ENCODE measurements around the gene MRPL37.

The MRPL37 gene

DNA sequence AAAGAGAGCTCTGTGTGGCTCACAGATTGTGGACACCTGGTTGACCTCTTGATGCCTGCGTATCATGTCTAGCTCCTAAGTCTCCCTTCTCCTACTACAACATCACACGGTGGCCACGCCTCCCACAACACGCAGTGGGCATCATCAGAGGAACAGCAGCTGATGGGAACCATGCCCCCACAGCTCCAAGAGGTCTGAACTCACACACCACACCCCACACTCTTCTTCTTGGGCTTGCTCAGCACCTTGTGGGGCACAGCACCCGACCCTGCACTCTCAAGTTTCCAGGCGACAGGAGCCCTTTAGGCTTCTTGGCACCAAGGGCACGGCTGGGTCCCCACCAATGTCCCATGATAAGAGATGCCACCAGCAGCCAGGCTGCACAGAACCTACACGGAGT is 28.4 kb upstream of the MRPL37 start:
- no peaks in the 10 kb centered on the region for H3K9me3 ChIP-seq (ENCODE audit: insufficient read depth, low read depth, low read length)
- H2AFZ ChIP-seq (ENCODE audit: low read length): no peak overlapping the region
- H3K4me1 ChIP-seq (ENCODE audit: insufficient read depth, low read length, poor library complexity, severe bottlenecking): peaks cover 7% of the 10 kb centered on the region
- no peaks in the 10 kb centered on the region for H3K9me2 ChIP-seq (replicated peaks; ENCODE audit: low read depth, low read length)
- no peaks in the 10 kb centered on the region for H3K27me3 ChIP-seq (ENCODE audit: insufficient read depth, low read length, poor library complexity, severe bottlenecking)
- TF ChIP-seq, protein P1, sequence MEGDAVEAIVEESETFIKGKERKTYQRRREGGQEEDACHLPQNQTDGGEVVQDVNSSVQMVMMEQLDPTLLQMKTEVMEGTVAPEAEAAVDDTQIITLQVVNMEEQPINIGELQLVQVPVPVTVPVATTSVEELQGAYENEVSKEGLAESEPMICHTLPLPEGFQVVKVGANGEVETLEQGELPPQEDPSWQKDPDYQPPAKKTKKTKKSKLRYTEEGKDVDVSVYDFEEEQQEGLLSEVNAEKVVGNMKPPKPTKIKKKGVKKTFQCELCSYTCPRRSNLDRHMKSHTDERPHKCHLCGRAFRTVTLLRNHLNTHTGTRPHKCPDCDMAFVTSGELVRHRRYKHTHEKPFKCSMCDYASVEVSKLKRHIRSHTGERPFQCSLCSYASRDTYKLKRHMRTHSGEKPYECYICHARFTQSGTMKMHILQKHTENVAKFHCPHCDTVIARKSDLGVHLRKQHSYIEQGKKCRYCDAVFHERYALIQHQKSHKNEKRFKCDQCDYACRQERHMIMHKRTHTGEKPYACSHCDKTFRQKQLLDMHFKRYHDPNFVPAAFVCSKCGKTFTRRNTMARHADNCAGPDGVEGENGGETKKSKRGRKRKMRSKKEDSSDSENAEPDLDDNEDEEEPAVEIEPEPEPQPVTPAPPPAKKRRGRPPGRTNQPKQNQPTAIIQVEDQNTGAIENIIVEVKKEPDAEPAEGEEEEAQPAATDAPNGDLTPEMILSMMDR (conservative IDR thresholded peaks at IDR 0.05; ENCODE audit: low read length): no peak
- no peak for TF ChIP-seq EZH2phosphoT487 (IDR thresholded peaks at IDR 0.05; ENCODE audit: borderline replicate concordance)
- H3K4me2 ChIP-seq (ENCODE audit: low read depth, low read length, poor library complexity, severe bottlenecking): no peak overlapping the region
- no peaks in the 10 kb centered on the region for H3K79me2 ChIP-seq (ENCODE audit: insufficient read depth, low read length)
- no peak overlapping the region for H3K4me3 ChIP-seq (ENCODE audit: low read length, poor library complexity, severe bottlenecking)
- no peak overlapping the region for H3K9ac ChIP-seq (ENCODE audit: low read depth, low read length, poor library complexity, severe bottlenecking)
- no peaks in the 10 kb centered on the region for H3F3A ChIP-seq (ENCODE audit: low read depth)
- no peaks in the 10 kb centered on the region for H4K20me1 ChIP-seq (ENCODE audit: insufficient read depth, low read length, poor library complexity, severe bottlenecking)
- H3K36me3 ChIP-seq (ENCODE audit: insufficient read depth, low read length): no peaks in the 10 kb centered on the region

DNA sequence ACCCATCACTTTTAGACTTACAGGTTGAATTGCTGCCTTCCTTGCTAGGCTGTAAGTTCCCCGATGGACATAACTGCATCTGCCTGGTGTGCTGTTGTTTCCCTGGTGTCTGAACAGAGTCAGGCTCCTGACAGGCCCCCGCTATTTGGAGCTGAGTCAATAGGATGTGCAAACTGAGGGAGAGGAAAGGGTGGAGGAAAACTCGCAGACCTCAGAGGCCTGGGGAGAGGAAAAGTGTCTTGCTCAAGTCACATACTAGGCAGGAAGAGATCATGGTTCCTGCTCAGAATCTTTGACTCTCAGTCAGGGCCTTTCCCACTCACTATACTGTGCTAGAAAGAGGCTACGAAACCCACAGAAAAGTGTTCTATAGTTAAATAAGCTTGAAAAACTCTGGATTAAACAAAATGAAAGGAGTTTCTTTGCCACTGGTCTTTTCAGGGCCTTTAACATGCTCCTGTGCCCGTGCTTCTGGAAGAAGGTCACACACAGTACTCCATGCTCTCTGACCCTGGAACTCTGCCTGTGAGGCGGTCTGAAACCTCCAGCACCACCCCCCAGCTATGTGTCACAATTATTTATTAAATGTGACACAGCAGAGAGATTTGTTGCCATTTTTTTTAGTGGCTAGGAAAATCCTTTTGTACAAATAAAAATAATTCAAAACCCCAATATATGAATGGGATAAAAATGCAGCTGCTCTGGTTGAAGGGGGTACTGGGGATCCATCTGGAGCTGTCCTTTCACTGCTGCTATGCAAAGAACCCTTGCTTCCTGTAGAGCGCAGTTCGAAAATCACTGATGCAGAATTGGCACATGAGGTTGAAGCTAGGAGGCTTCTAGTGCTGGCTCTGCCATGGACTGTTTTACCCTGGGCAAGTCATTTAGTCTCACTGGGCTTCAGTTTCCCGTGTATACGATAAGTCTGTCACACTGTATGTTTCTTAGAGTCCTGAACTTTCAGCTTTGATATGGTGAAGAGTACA is 27.1 kb upstream of the MRPL37 start:
- no peak overlapping the region for H2AFZ ChIP-seq (ENCODE audit: low read length)
- TF ChIP-seq, protein P1 (conservative IDR thresholded peaks at IDR 0.05; ENCODE audit: low read length): no peak
- no peak for TF ChIP-seq EZH2phosphoT487 (IDR thresholded peaks at IDR 0.05; ENCODE audit: borderline replicate concordance)

DNA sequence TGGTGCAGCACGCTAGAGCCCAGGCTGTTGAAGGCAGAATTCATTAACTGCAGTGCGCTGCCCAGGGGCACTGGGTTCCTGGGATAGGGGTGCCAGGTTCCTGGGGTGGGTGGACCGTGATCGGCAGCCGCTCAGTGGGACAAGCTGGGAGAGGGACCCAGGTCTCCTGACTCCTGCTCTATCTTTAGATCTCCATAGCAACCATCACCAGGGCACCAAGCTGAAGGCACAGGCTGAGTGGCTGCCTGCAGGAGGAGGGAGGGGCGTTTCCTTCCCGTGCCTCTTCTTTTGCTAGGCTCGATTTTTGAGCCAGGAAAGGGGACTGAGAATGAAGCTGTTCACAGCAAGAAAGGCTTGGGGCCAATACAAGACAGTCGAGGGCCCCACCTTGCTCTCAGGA is 26.3 kb upstream of the MRPL37 start:
- Histone ChIP-seq H3K9me3 (ENCODE audit: insufficient read depth, low read depth, low read length) (no peaks in the 10 kb centered on the region), H3K4me3 (ENCODE audit: low read length, poor library complexity, severe bottlenecking) (no peak overlapping the region), H3F3A (ENCODE audit: low read depth) (no peaks in the 10 kb centered on the region), H3K27me3 (ENCODE audit: insufficient read depth, low read length, poor library complexity, severe bottlenecking) (no peaks in the 10 kb centered on the region), H3K36me3 (ENCODE audit: insufficient read depth, low read length) (no peaks in the 10 kb centered on the region), H2AFZ (ENCODE audit: low read length) (no peak overlapping the region), H4K20me1 (ENCODE audit: insufficient read depth, low read length, poor library complexity, severe bottlenecking) (no peaks in the 10 kb centered on the region), H3K79me2 (ENCODE audit: insufficient read depth, low read length) (no peaks in the 10 kb centered on the region), H3K9ac (ENCODE audit: low read depth, low read length, poor library complexity, severe bottlenecking) (no peak overlapping the region), H3K9me2 (replicated peaks; ENCODE audit: low read depth, low read length) (no peaks in the 10 kb centered on the region), H3K4me1 (ENCODE audit: insufficient read depth, low read length, poor library complexity, severe bottlenecking) (peaks cover 7% of the 10 kb centered on the region), H3K4me2 (ENCODE audit: low read depth, low read length, poor library complexity, severe bottlenecking) (no peak overlapping the region)
- TF ChIP-seq EZH2phosphoT487 (IDR thresholded peaks at IDR 0.05; ENCODE audit: borderline replicate concordance): no peak
- TF ChIP-seq, protein P1 (conservative IDR thresholded peaks at IDR 0.05; ENCODE audit: low read length): no peak

More for the DNA sequence above, 27.1 kb upstream of the MRPL37 start:
- H3K9ac ChIP-seq (ENCODE audit: low read depth, low read length, poor library complexity, severe bottlenecking): no peak overlapping the region
- H3K4me2 ChIP-seq (ENCODE audit: low read depth, low read length, poor library complexity, severe bottlenecking): no peak overlapping the region
- H3K36me3 ChIP-seq (ENCODE audit: insufficient read depth, low read length): no peaks in the 10 kb centered on the region
- H4K20me1 ChIP-seq (ENCODE audit: insufficient read depth, low read length, poor library complexity, severe bottlenecking): no peaks in the 10 kb centered on the region
- H3K9me2 ChIP-seq (replicated peaks; ENCODE audit: low read depth, low read length): no peaks in the 10 kb centered on the region
- no peaks in the 10 kb centered on the region for H3F3A ChIP-seq (ENCODE audit: low read depth)
- H3K79me2 ChIP-seq (ENCODE audit: insufficient read depth, low read length): no peaks in the 10 kb centered on the region
- H3K27me3 ChIP-seq (ENCODE audit: insufficient read depth, low read length, poor library complexity, severe bottlenecking): no peaks in the 10 kb centered on the region
- H3K4me1 ChIP-seq (ENCODE audit: insufficient read depth, low read length, poor library complexity, severe bottlenecking): peaks cover 7% of the 10 kb centered on the region
- no peak overlapping the region for H3K4me3 ChIP-seq (ENCODE audit: low read length, poor library complexity, severe bottlenecking)
- no peaks in the 10 kb centered on the region for H3K9me3 ChIP-seq (ENCODE audit: insufficient read depth, low read depth, low read length)

Measured in Loucy (cell line).